Fibroblast of lung (primary cell): ENCODE measurements around the gene HCN2.

Source experiments
- EZH2 ChIP-seq: IDR thresholded peaks from 2 replicates; pipeline ENCODE4 v1.5.1; 2012; ENCODE audit warnings: low read length, control low read depth, mild to moderate bottlenecking; ENCODE audit errors: missing control alignments
- TF ChIP-seq, protein P1 (sequence below), 2 donors: IDR thresholded peaks in 1 of 2; conservative IDR thresholded peaks in 1 of 2; 1 replicate in 1 of 2; 2 replicates in 1 of 2; pipeline ENCODE4 v1.5.1; 2011 to 2012; ENCODE audit warnings: low read length in 2 of 2, control low read depth in 1 of 2, inconsistent platforms in 1 of 2, low read depth in 1 of 2, mild to moderate bottlenecking in 1 of 2

DNA sequence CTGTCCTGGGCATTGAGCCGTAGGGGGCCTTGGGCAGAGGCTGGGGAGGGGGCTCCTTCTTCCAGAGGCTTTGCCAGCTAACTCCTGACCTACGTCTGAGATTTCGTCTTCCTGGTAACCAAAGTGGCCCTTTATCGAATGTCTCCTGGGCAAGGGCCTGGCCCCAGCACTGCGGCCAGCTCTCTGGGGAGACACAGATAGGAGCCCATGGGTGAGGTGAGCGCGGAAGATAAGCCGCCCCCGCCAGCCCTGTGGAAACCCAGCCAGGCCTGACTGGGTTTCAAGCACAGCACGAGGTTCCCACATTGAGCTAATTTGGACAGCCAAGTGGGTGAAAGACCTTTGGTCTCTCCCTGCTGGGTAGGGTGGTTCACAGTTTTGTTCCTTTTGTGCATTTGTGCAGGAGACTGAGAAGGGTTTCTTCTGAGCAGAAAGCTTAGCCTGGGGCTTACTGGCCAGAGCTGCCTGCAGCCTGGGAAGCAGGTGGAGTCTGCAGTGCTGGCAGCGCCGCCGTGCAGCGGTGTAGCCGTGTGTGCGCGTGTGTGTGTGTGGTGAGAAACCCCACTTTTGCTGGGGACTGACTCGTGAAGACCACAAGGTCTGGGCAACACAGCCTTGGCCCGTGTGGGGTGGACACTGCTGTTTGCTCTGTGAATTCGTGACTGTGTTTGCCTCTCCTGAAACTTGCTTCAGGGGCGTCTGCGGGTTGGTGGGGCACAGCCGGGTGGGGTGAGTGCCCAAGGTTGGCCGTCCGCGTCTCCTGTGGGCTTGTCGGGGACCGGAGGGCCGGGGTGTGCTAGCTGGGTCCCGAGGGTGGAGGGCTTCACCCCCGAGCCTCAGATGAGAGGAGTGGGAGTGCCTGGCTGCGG is 14.8 kb upstream of the HCN2 start:
- TF ChIP-seq, protein P1, sequence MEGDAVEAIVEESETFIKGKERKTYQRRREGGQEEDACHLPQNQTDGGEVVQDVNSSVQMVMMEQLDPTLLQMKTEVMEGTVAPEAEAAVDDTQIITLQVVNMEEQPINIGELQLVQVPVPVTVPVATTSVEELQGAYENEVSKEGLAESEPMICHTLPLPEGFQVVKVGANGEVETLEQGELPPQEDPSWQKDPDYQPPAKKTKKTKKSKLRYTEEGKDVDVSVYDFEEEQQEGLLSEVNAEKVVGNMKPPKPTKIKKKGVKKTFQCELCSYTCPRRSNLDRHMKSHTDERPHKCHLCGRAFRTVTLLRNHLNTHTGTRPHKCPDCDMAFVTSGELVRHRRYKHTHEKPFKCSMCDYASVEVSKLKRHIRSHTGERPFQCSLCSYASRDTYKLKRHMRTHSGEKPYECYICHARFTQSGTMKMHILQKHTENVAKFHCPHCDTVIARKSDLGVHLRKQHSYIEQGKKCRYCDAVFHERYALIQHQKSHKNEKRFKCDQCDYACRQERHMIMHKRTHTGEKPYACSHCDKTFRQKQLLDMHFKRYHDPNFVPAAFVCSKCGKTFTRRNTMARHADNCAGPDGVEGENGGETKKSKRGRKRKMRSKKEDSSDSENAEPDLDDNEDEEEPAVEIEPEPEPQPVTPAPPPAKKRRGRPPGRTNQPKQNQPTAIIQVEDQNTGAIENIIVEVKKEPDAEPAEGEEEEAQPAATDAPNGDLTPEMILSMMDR (conservative IDR thresholded peaks at IDR 0.05 in 1 of 2, IDR thresholded peaks at IDR 0.05 in 1 of 2; ENCODE audit: low read depth in 1 of 2, low read length in 2 of 2) = no peak
- TF ChIP-seq EZH2 = no peak
